ENCODE results near the gene TRIM4.
"Not testable (repeated sequence)": the region's sequence is repeated elsewhere in the genome, so short reads cannot be mapped to it uniquely, and the experiment has no call there.

TRIM4 gene

GRCh38 chr7:99894738-99895137, 24.6 kb downstream of the TRIM4 start:
- TF ChIP-seq OSR1 (CRISPR knock-in tag; IDR thresholded peaks at IDR 0.05) (no peak), ZNF565 (CRISPR knock-in tag; conservative IDR thresholded peaks at IDR 0.05; ENCODE audit: low read depth) (no peak), TCF4 (CRISPR knock-in tag; IDR thresholded peaks at IDR 0.05; ENCODE audit: borderline replicate concordance) (no peak), GLIS3 (CRISPR knock-in tag; IDR thresholded peaks at IDR 0.05) (no peak), TOX (CRISPR knock-in tag; IDR thresholded peaks at IDR 0.05; ENCODE audit: borderline replicate concordance) (no peak), RARB (CRISPR knock-in tag; IDR thresholded peaks at IDR 0.05) (no peak), ZFP3 (CRISPR knock-in tag; IDR thresholded peaks at IDR 0.05) (no peak), CREB5 (CRISPR knock-in tag; IDR thresholded peaks at IDR 0.05; ENCODE audit: low read depth) (no peak), ESRRG (CRISPR knock-in tag; IDR thresholded peaks at IDR 0.05) (no peak)
- no peak for ATAC-seq

GRCh38 chr7:99893280-99893679, 26.1 kb downstream of the TRIM4 start:
- TF ChIP-seq PPARA (CRISPR knock-in tag; IDR thresholded peaks at IDR 0.05; ENCODE audit: borderline replicate concordance) (no peak), TCF4 (CRISPR knock-in tag; IDR thresholded peaks at IDR 0.05; ENCODE audit: borderline replicate concordance) (no peak), BACH2 (CRISPR knock-in tag; IDR thresholded peaks at IDR 0.05; ENCODE audit: borderline replicate concordance) (no peak), GLIS3 (CRISPR knock-in tag; IDR thresholded peaks at IDR 0.05) (no peak), ESRRG (CRISPR knock-in tag; IDR thresholded peaks at IDR 0.05) (no peak), OSR1 (CRISPR knock-in tag; IDR thresholded peaks at IDR 0.05) (no peak), ZC3H10 (CRISPR knock-in tag; IDR thresholded peaks at IDR 0.05) (no peak), RARB (CRISPR knock-in tag; IDR thresholded peaks at IDR 0.05) (no peak), CSRNP3 (CRISPR knock-in tag; IDR thresholded peaks at IDR 0.05) (no peak), ZNF70 (CRISPR knock-in tag; IDR thresholded peaks at IDR 0.05) (no peak)
- TF ChIP-seq, protein P1, sequence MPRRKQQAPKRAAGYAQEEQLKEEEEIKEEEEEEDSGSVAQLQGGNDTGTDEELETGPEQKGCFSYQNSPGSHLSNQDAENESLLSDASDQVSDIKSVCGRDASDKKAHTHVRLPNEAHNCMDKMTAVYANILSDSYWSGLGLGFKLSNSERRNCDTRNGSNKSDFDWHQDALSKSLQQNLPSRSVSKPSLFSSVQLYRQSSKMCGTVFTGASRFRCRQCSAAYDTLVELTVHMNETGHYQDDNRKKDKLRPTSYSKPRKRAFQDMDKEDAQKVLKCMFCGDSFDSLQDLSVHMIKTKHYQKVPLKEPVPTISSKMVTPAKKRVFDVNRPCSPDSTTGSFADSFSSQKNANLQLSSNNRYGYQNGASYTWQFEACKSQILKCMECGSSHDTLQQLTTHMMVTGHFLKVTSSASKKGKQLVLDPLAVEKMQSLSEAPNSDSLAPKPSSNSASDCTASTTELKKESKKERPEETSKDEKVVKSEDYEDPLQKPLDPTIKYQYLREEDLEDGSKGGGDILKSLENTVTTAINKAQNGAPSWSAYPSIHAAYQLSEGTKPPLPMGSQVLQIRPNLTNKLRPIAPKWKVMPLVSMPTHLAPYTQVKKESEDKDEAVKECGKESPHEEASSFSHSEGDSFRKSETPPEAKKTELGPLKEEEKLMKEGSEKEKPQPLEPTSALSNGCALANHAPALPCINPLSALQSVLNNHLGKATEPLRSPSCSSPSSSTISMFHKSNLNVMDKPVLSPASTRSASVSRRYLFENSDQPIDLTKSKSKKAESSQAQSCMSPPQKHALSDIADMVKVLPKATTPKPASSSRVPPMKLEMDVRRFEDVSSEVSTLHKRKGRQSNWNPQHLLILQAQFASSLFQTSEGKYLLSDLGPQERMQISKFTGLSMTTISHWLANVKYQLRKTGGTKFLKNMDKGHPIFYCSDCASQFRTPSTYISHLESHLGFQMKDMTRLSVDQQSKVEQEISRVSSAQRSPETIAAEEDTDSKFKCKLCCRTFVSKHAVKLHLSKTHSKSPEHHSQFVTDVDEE (CRISPR knock-in tag; IDR thresholded peaks at IDR 0.05): no peak
- ATAC-seq: no peak

DNA sequence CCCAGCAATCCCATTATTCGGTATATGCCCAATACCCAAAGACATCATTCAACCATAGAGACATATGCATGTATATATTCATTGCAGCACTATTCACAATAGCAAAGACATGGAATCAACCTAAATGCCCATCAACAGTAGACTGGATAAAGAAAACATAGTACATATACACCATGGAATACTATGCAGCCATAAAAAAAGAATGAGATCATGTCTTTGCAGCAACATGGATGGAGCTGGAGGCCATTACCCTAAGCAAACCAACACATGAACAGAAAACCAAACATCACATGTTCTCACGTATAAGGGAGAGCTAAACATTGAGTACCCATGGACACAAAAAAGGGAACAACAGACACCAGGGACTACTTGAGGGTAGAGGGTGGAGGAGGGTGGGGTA, 29.0 kb downstream of the TRIM4 start:
- ATAC-seq: not testable (repeated sequence)

GRCh38 chr7:99888366-99888765, 31.0 kb downstream of the TRIM4 start:
- ATAC-seq: not testable (repeated sequence)

- TF ChIP-seq ZNF70 (CRISPR knock-in tag; IDR thresholded peaks at IDR 0.05) (no peak), TCF4 (CRISPR knock-in tag; IDR thresholded peaks at IDR 0.05; ENCODE audit: borderline replicate concordance) (no peak), ZC3H10 (CRISPR knock-in tag; IDR thresholded peaks at IDR 0.05) (no peak), ZFP3 (CRISPR knock-in tag; IDR thresholded peaks at IDR 0.05) (no peak), ZNF8 (CRISPR knock-in tag; IDR thresholded peaks at IDR 0.05) (no peak), ZNF565 (CRISPR knock-in tag; conservative IDR thresholded peaks at IDR 0.05; ENCODE audit: low read depth) (no peak), CSDC2 (CRISPR knock-in tag; IDR thresholded peaks at IDR 0.05) (no peak)
- ATAC-seq: no peak
Observed at GRCh38 chr7:99881370-99881769, 38.0 kb downstream of the TRIM4 start.

GRCh38 chr7:99876933-99877332, 42.4 kb downstream of the TRIM4 start, which contains the start of gene OR2AE1:
OR2AE1 (minus strand) TSS chr7:99877033; CDS start chr7:99877033, 0 bp downstream.
- ATAC-seq: no peak
- TF ChIP-seq TCF4 (CRISPR knock-in tag; IDR thresholded peaks at IDR 0.05; ENCODE audit: borderline replicate concordance) (no peak), ARNTL (CRISPR knock-in tag; IDR thresholded peaks at IDR 0.05; ENCODE audit: borderline replicate concordance, low read depth) (no peak), CSDC2 (CRISPR knock-in tag; IDR thresholded peaks at IDR 0.05) (no peak), TOX (CRISPR knock-in tag; IDR thresholded peaks at IDR 0.05; ENCODE audit: borderline replicate concordance) (no peak), ISL1 (CRISPR knock-in tag; IDR thresholded peaks at IDR 0.05) (no peak), CSRNP3 (CRISPR knock-in tag; IDR thresholded peaks at IDR 0.05) (no peak), BACH2 (CRISPR knock-in tag; IDR thresholded peaks at IDR 0.05; ENCODE audit: borderline replicate concordance) (no peak)
